Measurements from ENCODE around the gene PFN2.

DNA sequence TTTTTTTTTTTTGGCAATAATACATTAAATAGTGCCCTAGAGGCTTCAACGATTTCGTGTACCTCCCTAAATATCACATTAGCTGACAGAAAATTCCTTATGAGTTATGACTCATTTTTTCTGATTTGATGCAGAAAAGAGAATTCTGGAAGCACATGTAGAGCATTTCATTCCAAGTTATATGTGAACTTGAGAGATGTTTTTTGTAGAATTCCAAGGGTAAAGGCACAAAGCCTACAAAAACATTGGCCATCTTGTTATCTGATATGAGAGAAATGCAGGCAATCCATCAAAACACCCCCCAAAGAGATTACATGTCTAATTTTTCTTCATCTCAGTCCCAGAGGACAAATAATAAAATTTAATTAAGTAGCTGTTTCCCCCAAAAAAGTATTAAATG is 6.7 kb upstream of the PFN2 start:
- TF ChIP-seq CTCF (IDR thresholded peaks at IDR 0.05) (no peak), POLR2AphosphoS5 (IDR thresholded peaks at IDR 0.05) (no peak), EP300 (IDR thresholded peaks at IDR 0.05) (no peak)
